Measurements from ENCODE around the gene PAK3.

Gene PAK3

DNA sequence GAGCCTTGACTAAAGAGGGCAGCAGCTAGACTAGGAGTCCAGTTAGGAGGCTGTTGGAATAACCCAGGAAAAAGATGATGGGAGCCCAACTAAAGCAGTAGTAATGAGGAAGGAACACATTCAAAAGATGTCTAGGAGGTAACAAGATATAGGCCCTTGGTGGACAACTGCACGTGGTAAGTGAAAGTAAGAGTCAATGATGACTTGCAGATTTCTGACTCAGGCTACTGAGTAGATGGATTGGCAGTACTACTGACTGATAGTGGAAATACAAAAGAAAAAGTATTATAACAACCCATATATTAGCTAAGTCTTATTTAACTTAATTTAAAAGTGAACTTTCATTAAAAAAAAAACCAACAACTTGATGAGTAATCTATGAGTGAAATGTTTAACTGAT lies 74.0 kb downstream of the PAK3 start:
- Histone ChIP-seq H3K9me3 (ENCODE audit: control insufficient read depth, low read length) (no peaks in the 10 kb centered on the region), H3K27ac (ENCODE audit: low read length, poor library complexity, severe bottlenecking) (no peak overlapping the region), H3K4me2 (ENCODE audit: low read length, poor library complexity, severe bottlenecking) (no peak overlapping the region), H3K27me3 (ENCODE audit: control insufficient read depth in 1 of 2, insufficient read depth in 1 of 2, low read length in 2 of 2) (peaks cover 0 to 17% of the 10 kb centered on the region in 2 experiments), H2AFZ (ENCODE audit: low read depth, low read length) (no peak overlapping the region), H3K36me3 (ENCODE audit: control insufficient read depth in 1 of 2, insufficient read depth in 2 of 2, low read depth in 1 of 2, low read length in 2 of 2) (no peaks in the 10 kb centered on the region), H2BK12ac (ENCODE audit: low read length in 2 of 2) (no peak overlapping the region), H3K4me3 (ENCODE audit: insufficient read depth in 1 of 2, low read depth in 1 of 2, low read length in 2 of 2) (no peak overlapping the region), H2BK5ac (ENCODE audit: low read depth, low read length, poor library complexity, severe bottlenecking) (no peak overlapping the region), H2BK15ac (ENCODE audit: low read depth, poor library complexity, severe bottlenecking) (no peak overlapping the region), H3K4ac (ENCODE audit: low read depth in 1 of 2, low read length in 2 of 2) (no peak overlapping the region), H4K91ac (ENCODE audit: low read length) (no peak overlapping the region), H2BK120ac (ENCODE audit: low read depth, low read length) (no peak overlapping the region), H4K8ac (ENCODE audit: low read length) (no peak overlapping the region), H3K79me1 (replicated peaks; ENCODE audit: low read length, poor library complexity, severe bottlenecking) (no peaks in the 10 kb centered on the region), H2AK5ac (ENCODE audit: low read length, severe bottlenecking) (no peak overlapping the region), H3K18ac (ENCODE audit: low read depth in 1 of 2, low read length in 2 of 2) (no peak overlapping the region), H3K4me1 (ENCODE audit: control insufficient read depth, insufficient read depth, low read depth, low read length) (no peaks in the 10 kb centered on the region), H3K23ac (ENCODE audit: low read length in 2 of 2) (no peak overlapping the region), H3K9ac (ENCODE audit: low read length) (no peak overlapping the region), H3K14ac (ENCODE audit: low read length in 2 of 2) (no peak overlapping the region)
- 60% methylated on average over 1 of the region's 1 CpG for WGBS
- DNase-seq: no peak

DNA sequence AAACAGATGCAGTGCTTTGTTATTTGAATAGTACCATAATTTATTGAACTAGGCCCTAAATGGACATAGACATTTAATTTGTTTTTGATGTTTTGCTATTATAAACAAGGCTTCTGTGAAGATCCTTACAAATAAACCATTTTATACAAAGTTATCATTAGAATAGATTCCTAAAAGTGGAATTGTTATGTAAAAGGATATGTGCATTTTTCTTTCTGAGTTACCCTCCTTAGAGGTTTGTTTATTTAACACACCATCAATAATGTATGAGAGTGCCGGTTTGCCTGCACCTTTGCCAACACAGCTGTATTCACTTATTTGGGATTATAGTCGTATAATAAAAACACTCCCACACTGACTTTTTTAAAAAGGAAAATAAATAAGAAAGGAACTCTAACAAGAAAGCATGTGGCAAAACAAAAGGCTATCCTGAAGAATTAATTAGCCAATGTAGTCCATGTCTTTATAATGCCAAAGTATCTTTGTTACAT lies 84.8 kb downstream of the PAK3 start:
- DNase-seq: no peak
- H2BK12ac ChIP-seq (ENCODE audit: low read length in 2 of 2): no peak overlapping the region

DNA sequence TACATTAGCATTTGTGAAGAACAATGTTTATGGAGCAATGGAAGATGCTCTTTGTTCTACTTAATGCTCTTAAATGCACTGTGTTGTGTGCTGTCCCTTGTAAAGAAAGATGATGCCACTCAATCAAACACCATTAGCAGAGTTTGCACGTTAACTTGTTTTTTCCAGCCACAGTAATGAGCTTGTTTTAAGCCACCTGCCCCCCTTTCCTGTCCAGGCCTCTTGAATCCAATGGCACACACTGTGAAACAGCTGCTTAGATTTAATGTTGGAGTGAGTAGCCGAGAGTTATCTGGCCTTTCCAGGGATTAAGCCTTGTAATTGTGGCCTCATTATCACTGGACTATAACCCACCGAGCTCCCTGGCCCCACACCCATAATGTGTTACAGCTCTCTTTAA lies 86.0 kb downstream of the PAK3 start:
- whole genome bisulfite sequencing: 25% methylated on average over 1 of the region's 3 CpGs

More for the DNA sequence above, 84.8 kb downstream of the PAK3 start:
- Histone ChIP-seq H2AK5ac (ENCODE audit: low read length, severe bottlenecking) (no peak overlapping the region), H3K23ac (ENCODE audit: low read length in 2 of 2) (no peak overlapping the region), H3K4me1 (ENCODE audit: control insufficient read depth, insufficient read depth, low read depth, low read length) (no peaks in the 10 kb centered on the region), H3K79me1 (replicated peaks; ENCODE audit: low read length, poor library complexity, severe bottlenecking) (no peaks in the 10 kb centered on the region), H3K27ac (ENCODE audit: low read length, poor library complexity, severe bottlenecking) (no peak overlapping the region), H3K27me3 (ENCODE audit: control insufficient read depth in 1 of 2, insufficient read depth in 1 of 2, low read length in 2 of 2) (peaks cover 0 to 12% of the 10 kb centered on the region in 2 experiments), H3K4me3 (ENCODE audit: insufficient read depth in 1 of 2, low read depth in 1 of 2, low read length in 2 of 2) (no peak overlapping the region), H2BK120ac (ENCODE audit: low read depth, low read length) (no peak overlapping the region), H4K8ac (ENCODE audit: low read length) (no peak overlapping the region), H3K9me3 (ENCODE audit: control insufficient read depth, low read length) (no peaks in the 10 kb centered on the region), H3K14ac (ENCODE audit: low read length in 2 of 2) (no peak overlapping the region), H4K91ac (ENCODE audit: low read length) (no peak overlapping the region), H2AFZ (ENCODE audit: low read depth, low read length) (no peak overlapping the region), H3K4me2 (ENCODE audit: low read length, poor library complexity, severe bottlenecking) (no peak overlapping the region), H3K36me3 (ENCODE audit: control insufficient read depth in 1 of 2, insufficient read depth in 2 of 2, low read depth in 1 of 2, low read length in 2 of 2) (no peaks in the 10 kb centered on the region), H2BK5ac (ENCODE audit: low read depth, low read length, poor library complexity, severe bottlenecking) (no peak overlapping the region), H3K18ac (ENCODE audit: low read depth in 1 of 2, low read length in 2 of 2) (no peak overlapping the region), H3K9ac (ENCODE audit: low read length) (no peak overlapping the region), H2BK15ac (ENCODE audit: low read depth, poor library complexity, severe bottlenecking) (no peak overlapping the region), H3K4ac (ENCODE audit: low read depth in 1 of 2, low read length in 2 of 2) (no peak overlapping the region)
- WGBS: no CpG with 5 or more reads among the region's 2 CpGs

DNA sequence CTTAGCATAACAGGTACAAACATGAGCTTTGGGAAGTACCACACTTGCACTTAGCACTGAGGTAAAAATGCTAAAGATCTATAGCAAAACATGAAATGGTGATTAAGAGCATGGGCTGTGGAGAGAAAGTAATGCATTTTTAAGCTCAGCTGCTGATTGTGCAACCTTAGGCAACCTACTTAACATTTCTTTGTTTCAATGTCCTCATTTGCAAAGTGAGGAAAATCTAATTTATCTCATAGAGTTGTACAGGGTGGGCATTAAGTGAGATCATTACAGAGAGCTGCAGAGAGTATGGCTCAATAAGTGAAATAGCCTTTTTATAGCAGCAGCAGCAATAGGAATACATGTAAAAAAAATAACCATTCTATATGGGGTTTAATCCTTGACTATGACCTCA lies 87.0 kb downstream of the PAK3 start:
- Histone ChIP-seq H2AK5ac (ENCODE audit: low read length, severe bottlenecking) (no peak overlapping the region), H3K36me3 (ENCODE audit: control insufficient read depth in 1 of 2, insufficient read depth in 2 of 2, low read depth in 1 of 2, low read length in 2 of 2) (no peaks in the 10 kb centered on the region)
- no peak for DNase-seq

More for the DNA sequence above, 86.0 kb downstream of the PAK3 start:
- Histone ChIP-seq H4K8ac (ENCODE audit: low read length) (no peak overlapping the region), H3K79me1 (replicated peaks; ENCODE audit: low read length, poor library complexity, severe bottlenecking) (no peaks in the 10 kb centered on the region), H2BK120ac (ENCODE audit: low read depth, low read length) (no peak overlapping the region), H3K18ac (ENCODE audit: low read depth in 1 of 2, low read length in 2 of 2) (no peak overlapping the region), H4K91ac (ENCODE audit: low read length) (no peak overlapping the region), H2AFZ (ENCODE audit: low read depth, low read length) (no peak overlapping the region), H2BK5ac (ENCODE audit: low read depth, low read length, poor library complexity, severe bottlenecking) (no peak overlapping the region), H3K36me3 (ENCODE audit: control insufficient read depth in 1 of 2, insufficient read depth in 2 of 2, low read depth in 1 of 2, low read length in 2 of 2) (no peaks in the 10 kb centered on the region), H2BK12ac (ENCODE audit: low read length in 2 of 2) (no peak overlapping the region), H3K27ac (ENCODE audit: low read length, poor library complexity, severe bottlenecking) (no peak overlapping the region), H3K4me1 (ENCODE audit: control insufficient read depth, insufficient read depth, low read depth, low read length) (no peaks in the 10 kb centered on the region), H3K4me2 (ENCODE audit: low read length, poor library complexity, severe bottlenecking) (no peak overlapping the region), H3K9ac (ENCODE audit: low read length) (no peak overlapping the region), H3K27me3 (ENCODE audit: control insufficient read depth in 1 of 2, insufficient read depth in 1 of 2, low read length in 2 of 2) (peaks cover 0 to 10% of the 10 kb centered on the region in 2 experiments), H3K4ac (ENCODE audit: low read depth in 1 of 2, low read length in 2 of 2) (no peak overlapping the region), H3K23ac (ENCODE audit: low read length in 2 of 2) (no peak overlapping the region), H2BK15ac (ENCODE audit: low read depth, poor library complexity, severe bottlenecking) (no peak overlapping the region), H3K9me3 (ENCODE audit: control insufficient read depth, low read length) (no peaks in the 10 kb centered on the region), H3K14ac (ENCODE audit: low read length in 2 of 2) (no peak overlapping the region), H2AK5ac (ENCODE audit: low read length, severe bottlenecking) (no peak overlapping the region), H3K4me3 (ENCODE audit: insufficient read depth in 1 of 2, low read depth in 1 of 2, low read length in 2 of 2) (no peak overlapping the region)
- no peak for DNase-seq

More for the DNA sequence above, 87.0 kb downstream of the PAK3 start:
- H3K27ac ChIP-seq (ENCODE audit: low read length, poor library complexity, severe bottlenecking): no peak overlapping the region
- H2AFZ ChIP-seq (ENCODE audit: low read depth, low read length): no peak overlapping the region
- H4K8ac ChIP-seq (ENCODE audit: low read length): no peak overlapping the region
- no peaks in the 10 kb centered on the region for H3K9me3 ChIP-seq (ENCODE audit: control insufficient read depth, low read length)
- H3K4me1 ChIP-seq (ENCODE audit: control insufficient read depth, insufficient read depth, low read depth, low read length): no peaks in the 10 kb centered on the region
- H3K4me3 ChIP-seq (ENCODE audit: insufficient read depth in 1 of 2, low read depth in 1 of 2, low read length in 2 of 2): no peak overlapping the region
- H3K23ac ChIP-seq (ENCODE audit: low read length in 2 of 2): no peak overlapping the region
- no peak overlapping the region for H2BK15ac ChIP-seq (ENCODE audit: low read depth, poor library complexity, severe bottlenecking)
- H2BK120ac ChIP-seq (ENCODE audit: low read depth, low read length): no peak overlapping the region
- H4K91ac ChIP-seq (ENCODE audit: low read length): no peak overlapping the region
- no peak overlapping the region for H3K14ac ChIP-seq (ENCODE audit: low read length in 2 of 2)
- H2BK5ac ChIP-seq (ENCODE audit: low read depth, low read length, poor library complexity, severe bottlenecking): no peak overlapping the region
- peaks cover 0 to 12% of the 10 kb centered on the region in 2 experiments for H3K27me3 ChIP-seq (ENCODE audit: control insufficient read depth in 1 of 2, insufficient read depth in 1 of 2, low read length in 2 of 2)
- no peak overlapping the region for H2BK12ac ChIP-seq (ENCODE audit: low read length in 2 of 2)
- H3K18ac ChIP-seq (ENCODE audit: low read depth in 1 of 2, low read length in 2 of 2): no peak overlapping the region
- no peak overlapping the region for H3K9ac ChIP-seq (ENCODE audit: low read length)
- H3K4ac ChIP-seq (ENCODE audit: low read depth in 1 of 2, low read length in 2 of 2): no peak overlapping the region
- H3K4me2 ChIP-seq (ENCODE audit: low read length, poor library complexity, severe bottlenecking): no peak overlapping the region
- H3K79me1 ChIP-seq (replicated peaks; ENCODE audit: low read length, poor library complexity, severe bottlenecking): no peaks in the 10 kb centered on the region
